G401 (cell line): ENCODE results near the gene NTNG1. TPM values are rescaled to one million over a fixed set of nuclear protein-coding genes. Genes with fewer than 3 reads are reported as not detected.
A peak's percentile ranks its signal among the peaks of the same experiment; 100 is the strongest.

Source experiments
- DNase-seq: peaks from one replicate; pipeline ENCODE4 v3.0.0-alpha.2; 2015; ENCODE audit warnings: low spot score
- in situ Hi-C: cut with HindIII; loops from 2 replicates; pipeline ENCODE4 v1.10.0; 2016; ENCODE audit warnings: low sequenced_read_pairs, mixed read lengths
- total RNA-seq: library from RNA; depleted of rRNA; stranded (reverse); fragments of >200 nt; shearing (Covaris generic); gene quantifications from 2 replicates; pipeline ENCODE4 v1.2.3, GENCODE V29; 2014

NTNG1 gene
- total RNA-seq, 1 experiment from 2014 or later: 30.4 TPM

GRCh38 chr1:107359472-107360241 is 218.8 kb downstream of the NTNG1 start:
- DNase-seq: no peak
- in situ Hi-C loops: no loop called here

GRCh38 chr1:107362468-107363140 is 221.8 kb downstream of the NTNG1 start:
- in situ Hi-C loops: no loop called here

DNA sequence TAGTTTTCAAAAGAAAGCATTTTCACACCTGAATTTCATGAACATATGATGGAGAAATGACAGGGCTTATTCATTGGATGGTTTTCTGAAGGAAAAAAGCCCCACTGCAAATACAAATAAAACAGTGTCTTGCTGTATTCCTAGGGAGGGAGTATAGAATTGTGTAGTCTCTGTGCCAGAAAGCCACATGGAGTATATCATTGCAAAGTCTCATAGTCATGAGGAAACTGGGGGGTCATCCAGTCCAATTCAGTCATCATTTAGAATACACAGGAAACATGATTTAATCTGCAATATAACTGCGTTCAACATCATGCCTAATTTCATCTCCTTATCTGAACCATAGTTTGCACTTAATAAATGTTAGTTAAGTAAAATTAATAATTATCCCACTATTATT is 222.3 kb downstream of the NTNG1 start:
- DNase-seq: no peak
- in situ Hi-C loops: no loop called here

More at GRCh38 chr1:107362468-107363140, 221.8 kb downstream of the NTNG1 start:
- DNase-seq: no peak

- peak; percentile 28 for DNase-seq
- in situ Hi-C loops: no loop called here
Observed at GRCh38 chr1:107365527-107366240, 224.8 kb downstream of the NTNG1 start.

GRCh38 chr1:107378426-107378825 is 237.6 kb downstream of the NTNG1 start:
- in situ Hi-C loops: no loop called here

DNA sequence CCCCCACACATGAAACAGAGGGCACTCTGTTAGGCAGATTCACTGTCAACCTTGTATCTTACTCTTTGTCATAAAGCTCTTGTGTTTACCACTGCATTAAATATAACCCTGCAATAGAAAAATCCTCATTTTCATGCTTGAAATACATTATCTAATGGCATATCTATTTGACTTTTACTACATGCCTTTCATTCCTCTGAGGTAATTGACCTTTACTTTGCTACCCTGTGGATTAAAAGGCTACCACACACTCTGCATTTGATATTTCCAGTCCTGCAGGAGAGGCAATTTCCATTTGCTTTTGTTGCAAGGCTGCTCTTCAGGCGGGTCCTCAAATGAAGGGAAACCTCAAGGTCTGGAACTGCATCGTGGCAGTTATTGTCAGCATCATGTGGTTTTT is 238.0 kb downstream of the NTNG1 start:
- in situ Hi-C loops: no loop called here
- no peak for DNase-seq

More at GRCh38 chr1:107378426-107378825, 237.6 kb downstream of the NTNG1 start:
- no peak for DNase-seq

- in situ Hi-C loops: no loop called here
- DNase-seq: no peak
Observed at GRCh38 chr1:107379826-107380225, 239.0 kb downstream of the NTNG1 start.

DNA sequence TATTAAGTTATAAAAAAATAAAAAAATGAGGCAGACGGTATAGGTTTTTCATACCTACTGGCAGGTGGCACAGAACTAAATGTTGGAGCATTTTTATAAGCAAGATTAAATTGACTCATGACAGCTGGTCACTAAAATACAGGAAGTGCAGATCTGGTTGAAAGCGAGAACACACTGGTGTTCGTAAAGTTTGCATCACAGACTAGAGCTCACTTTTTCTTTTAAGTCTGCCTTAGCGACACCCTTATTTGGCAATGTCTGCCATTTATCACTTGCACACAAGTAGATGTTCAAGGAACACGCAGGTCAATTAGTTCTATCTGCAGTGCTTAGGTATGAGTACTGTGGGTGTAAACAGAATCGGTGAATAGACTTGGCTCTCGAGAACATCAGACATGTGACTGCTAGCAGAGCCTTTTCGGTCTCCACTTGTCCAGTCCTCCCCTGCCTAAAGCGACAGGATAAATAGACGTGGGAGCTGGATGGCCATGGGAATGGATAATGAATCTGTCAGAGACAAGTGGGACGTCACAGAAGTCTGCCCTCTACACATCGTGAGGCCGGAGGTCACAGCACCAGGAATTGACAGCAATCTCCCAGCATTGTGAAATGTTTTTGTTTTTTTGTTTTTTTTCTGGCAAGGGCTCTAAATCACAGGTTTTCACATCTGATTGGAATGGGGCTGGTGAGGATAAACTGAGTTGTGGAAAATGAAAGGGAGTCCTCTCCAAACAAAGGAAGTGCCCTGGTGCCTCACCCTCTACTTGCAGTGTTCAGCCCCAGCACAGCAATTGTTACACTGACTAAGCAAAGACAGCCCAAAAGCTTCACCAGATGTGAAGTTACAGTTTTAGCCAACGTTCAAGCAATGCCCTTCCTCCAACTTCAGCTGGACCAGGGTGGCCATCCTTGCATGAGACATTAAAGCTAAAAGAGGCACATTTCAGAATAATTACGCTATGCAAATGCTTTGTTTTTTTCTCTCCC is 248.9 kb downstream of the NTNG1 start:
- in situ Hi-C loops: no loop called here
- DNase-seq: no peak

DNA sequence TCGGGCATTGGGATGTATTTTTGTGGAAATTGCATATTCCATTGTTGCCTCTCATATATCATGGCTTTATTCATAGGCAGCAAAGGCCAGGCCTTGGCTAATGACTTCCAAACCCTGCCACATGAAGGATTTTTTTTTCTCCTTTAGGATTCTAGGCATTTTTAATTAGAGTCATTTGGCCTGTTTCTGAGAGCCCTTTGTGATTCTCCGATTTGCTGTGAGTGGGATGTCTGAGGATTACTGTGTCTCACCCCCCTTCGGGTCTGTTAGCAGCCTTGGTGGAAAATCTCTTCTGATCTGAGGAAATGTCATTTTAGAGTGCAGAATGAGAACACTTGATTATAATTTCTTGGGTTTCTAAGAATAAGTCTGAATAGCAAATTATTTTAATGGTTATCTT is 253.5 kb downstream of the NTNG1 start:
- in situ Hi-C loops: no loop called here
- no peak for DNase-seq

DNA sequence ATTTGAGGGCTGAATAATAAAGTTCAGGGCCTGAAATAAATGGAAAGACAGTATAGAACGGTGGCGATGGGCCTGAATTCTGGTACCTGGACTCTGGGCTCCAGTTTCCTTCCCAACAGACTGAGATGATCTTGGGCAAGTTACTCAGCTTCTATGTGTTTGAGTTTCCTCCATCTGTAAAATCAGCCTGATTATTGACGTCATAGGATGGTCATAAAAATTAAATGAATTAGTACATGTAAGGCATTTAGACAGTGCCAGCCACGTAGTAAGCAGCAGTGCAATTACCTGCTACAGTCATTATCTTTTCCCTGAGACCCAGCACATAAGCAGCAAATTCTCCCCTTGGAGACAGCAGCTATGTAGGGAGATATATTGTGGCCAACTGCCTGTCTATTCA is 260.9 kb downstream of the NTNG1 start:
- no peak for DNase-seq
- in situ Hi-C loops: no loop called here

DNA sequence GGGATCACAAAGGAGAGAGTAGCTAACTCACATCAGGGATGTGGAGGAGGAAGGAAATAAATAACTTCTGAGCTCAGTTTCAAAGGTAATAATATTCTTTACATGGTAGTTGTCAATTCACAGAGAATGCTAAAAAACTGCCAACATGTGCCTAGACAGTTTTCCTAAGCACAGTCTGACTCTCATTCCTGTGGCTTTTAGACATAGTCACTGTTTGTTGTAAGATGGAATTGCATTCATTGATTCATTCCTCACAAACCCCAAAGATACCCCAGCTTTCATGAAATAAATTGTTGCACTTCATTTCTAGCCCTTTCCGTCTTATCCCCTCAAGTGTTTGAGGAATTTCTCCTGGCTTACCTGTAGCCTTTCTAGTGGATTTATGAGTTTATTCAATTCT is 263.9 kb downstream of the NTNG1 start:
- in situ Hi-C loops: no loop called here
- no peak for DNase-seq

GRCh38 chr1:107405236-107405635 is 264.4 kb downstream of the NTNG1 start:
- in situ Hi-C loops: no loop called here
- DNase-seq: no peak

GRCh38 chr1:107407011-107407410 is 266.2 kb downstream of the NTNG1 start:
- no peak for DNase-seq
- in situ Hi-C loops: no loop called here

- in situ Hi-C loops: no loop called here
- no peak for DNase-seq
Observed at GRCh38 chr1:107413546-107413945, 272.7 kb downstream of the NTNG1 start.

DNA sequence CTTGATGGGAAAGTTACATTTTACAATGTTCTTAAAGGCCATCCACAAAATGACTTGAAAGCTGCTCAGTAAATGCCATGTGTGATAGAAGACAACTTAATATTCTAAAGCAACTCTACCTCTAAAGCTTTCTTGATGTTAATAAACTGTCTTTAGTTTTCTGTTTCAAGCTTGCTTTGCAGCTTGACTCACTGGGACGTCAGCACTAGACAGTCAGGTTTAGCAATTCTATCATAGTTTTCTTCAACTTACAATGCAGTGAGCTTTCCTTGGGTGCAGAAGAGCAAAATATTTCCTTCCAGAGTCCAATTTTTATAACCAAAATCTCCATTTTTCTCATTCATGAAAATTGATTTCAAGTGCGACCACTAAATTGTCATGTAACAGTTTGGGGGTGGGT is 273.1 kb downstream of the NTNG1 start:
- no peak for DNase-seq
- in situ Hi-C loops: no loop called here

DNA sequence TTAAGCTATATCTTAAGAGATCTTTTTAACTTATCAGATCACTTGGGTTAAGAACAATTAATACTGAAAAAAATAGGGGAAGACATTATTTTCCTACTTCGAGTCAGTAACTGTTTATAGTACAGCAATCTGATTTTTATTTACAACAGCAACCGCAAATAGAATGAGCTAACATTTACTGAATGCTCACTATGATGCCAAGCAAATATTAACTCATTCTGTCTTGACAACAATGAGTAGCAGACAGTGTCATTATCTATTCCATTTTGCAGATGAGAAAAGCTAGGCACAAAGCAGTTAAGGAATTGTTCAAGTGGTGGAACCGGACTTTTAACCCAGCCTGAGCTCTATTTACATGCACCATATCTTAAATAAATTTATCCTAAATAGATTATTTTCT is 273.7 kb downstream of the NTNG1 start:
- in situ Hi-C loops: no loop called here
- DNase-seq: no peak

GRCh38 chr1:107415241-107415640 is 274.4 kb downstream of the NTNG1 start:
- in situ Hi-C loops: no loop called here
- DNase-seq: no peak

- DNase-seq: no peak
- in situ Hi-C loops: no loop called here
Observed at GRCh38 chr1:107419003-107419402, 278.2 kb downstream of the NTNG1 start.

GRCh38 chr1:107422901-107423300 is 282.1 kb downstream of the NTNG1 start:
- DNase-seq: no peak
- in situ Hi-C loops: no loop called here
